ENCODE results near the gene PSAP. TPM values are rescaled to one million over a fixed set of nuclear protein-coding genes. Genes with fewer than 3 reads are reported as not detected.
"Not testable (repeated sequence)": the region's sequence is repeated elsewhere in the genome, so short reads cannot be mapped to it uniquely, and the experiment has no call there.

Gene PSAP
- total RNA-seq, 1 donor from 2014 or later = 358 TPM

- H3F3A ChIP-seq (ENCODE audit: low read depth) = peaks cover 5% of the 10 kb centered on the region
- no peaks in the 10 kb centered on the region for H3K36me3 ChIP-seq
- no peaks in the 10 kb centered on the region for H3K9me3 ChIP-seq (ENCODE audit: low read depth)
- no peaks in the 10 kb centered on the region for H3K27me3 ChIP-seq
- H3K4me3 ChIP-seq = no peak overlapping the region
- no peak for TF ChIP-seq EZH2 (IDR thresholded peaks at IDR 0.05)
- TF ChIP-seq CTCF (IDR thresholded peaks at IDR 0.05) = no peak
- no peak for TF ChIP-seq EZH2phosphoT487 (IDR thresholded peaks at IDR 0.05)
- no peak overlapping the region for H3K9ac ChIP-seq
- peak overlapping the region; percentile 81 for H3K27ac Mint-ChIP-seq
- H3K9me3 Mint-ChIP-seq = peaks cover 5% of the 10 kb centered on the region
- no peak overlapping the region for H3K4me2 ChIP-seq
- DNase-seq (ENCODE audit: low spot score) = no peak
- H3K79me2 ChIP-seq (ENCODE audit: low read depth) = no peaks in the 10 kb centered on the region
- H2AFZ ChIP-seq (replicated peaks) = no peak overlapping the region
- peaks cover 19% of the 10 kb centered on the region for H3K4me1 Mint-ChIP-seq
- no peaks in the 10 kb centered on the region for H4K20me1 ChIP-seq (ENCODE audit: low read depth)
- peaks cover 2% of the 10 kb centered on the region for H3K36me3 Mint-ChIP-seq
- peaks cover 9% of the 10 kb centered on the region for H3K27me3 Mint-ChIP-seq (ENCODE audit: insufficient read depth, low read depth)
- H3K4me3 Mint-ChIP-seq = peak overlapping the region; percentile 4
- H3K4me1 ChIP-seq = peaks cover 5% of the 10 kb centered on the region
- no peak overlapping the region for H3K27ac ChIP-seq
Measured at GRCh38 chr10:71880425-71881306, 29.6 kb upstream of the PSAP start.

GRCh38 chr10:71878327-71879034, 27.4 kb upstream of the PSAP start:
- peaks cover 5% of the 10 kb centered on the region for H3K4me1 ChIP-seq
- peaks cover 8% of the 10 kb centered on the region for H3K9me3 Mint-ChIP-seq
- no peak overlapping the region for H3K9ac ChIP-seq
- DNase-seq (ENCODE audit: low spot score) = peak; percentile 32
- TF ChIP-seq EZH2phosphoT487 (IDR thresholded peaks at IDR 0.05) (no peak), EZH2 (IDR thresholded peaks at IDR 0.05) (no peak), CTCF (IDR thresholded peaks at IDR 0.05) (no peak)
- peak overlapping the region; percentile 83 for H2AFZ ChIP-seq (replicated peaks)
- no peaks in the 10 kb centered on the region for H3K27me3 ChIP-seq
- no peaks in the 10 kb centered on the region for H3K9me3 ChIP-seq (ENCODE audit: low read depth)
- H3F3A ChIP-seq (ENCODE audit: low read depth) = peaks cover 5% of the 10 kb centered on the region
- no peaks in the 10 kb centered on the region for H3K36me3 ChIP-seq
- peaks cover 2% of the 10 kb centered on the region for H3K36me3 Mint-ChIP-seq
- peak overlapping the region; percentile 6 for H3K4me2 ChIP-seq
- H4K20me1 ChIP-seq (ENCODE audit: low read depth) = no peaks in the 10 kb centered on the region
- H3K4me3 ChIP-seq = no peak overlapping the region
- no peaks in the 10 kb centered on the region for H3K79me2 ChIP-seq (ENCODE audit: low read depth)
- H3K27ac ChIP-seq = no peak overlapping the region
- H3K27me3 Mint-ChIP-seq (ENCODE audit: insufficient read depth, low read depth) = peaks cover 13% of the 10 kb centered on the region
- peak overlapping the region; percentile 91 for H3K27ac Mint-ChIP-seq
- H3K4me1 Mint-ChIP-seq = peaks cover 27% of the 10 kb centered on the region
- H3K4me3 Mint-ChIP-seq = peak overlapping the region; percentile 13

GRCh38 chr10:71877821-71878220, 26.8 kb upstream of the PSAP start:
- peaks cover 27% of the 10 kb centered on the region for H3K4me1 Mint-ChIP-seq
- peaks cover 13% of the 10 kb centered on the region for H3K27me3 Mint-ChIP-seq (ENCODE audit: insufficient read depth, low read depth)

GRCh38 chr10:71874680-71875354, 23.8 kb upstream of the PSAP start:
- H3K27ac Mint-ChIP-seq = peak overlapping the region; percentile 76
- H3K36me3 Mint-ChIP-seq; H3K27me3 Mint-ChIP-seq (ENCODE audit: insufficient read depth, low read depth): not testable (repeated sequence)

More at GRCh38 chr10:71877821-71878220, 26.8 kb upstream of the PSAP start:
- Histone ChIP-seq H4K20me1 (ENCODE audit: low read depth) (no peaks in the 10 kb centered on the region), H3K4me2 (peak overlapping the region; percentile 6), H2AFZ (replicated peaks) (no peak overlapping the region), H3K36me3 (no peaks in the 10 kb centered on the region), H3K4me1 (peaks cover 5% of the 10 kb centered on the region), H3K9me3 (ENCODE audit: low read depth) (no peaks in the 10 kb centered on the region), H3K27ac (no peak overlapping the region), H3F3A (ENCODE audit: low read depth) (peaks cover 5% of the 10 kb centered on the region), H3K79me2 (ENCODE audit: low read depth) (no peaks in the 10 kb centered on the region), H3K27me3 (no peaks in the 10 kb centered on the region), H3K4me3 (no peak overlapping the region), H3K9ac (no peak overlapping the region)
- Mint-ChIP-seq H3K27ac (peak overlapping the region; percentile 91), H3K36me3 (peaks cover 2% of the 10 kb centered on the region), H3K9me3 (peaks cover 8% of the 10 kb centered on the region), H3K4me3 (peak overlapping the region; percentile 13)
- DNase-seq (ENCODE audit: low spot score) = no peak
- TF ChIP-seq CTCF (IDR thresholded peaks at IDR 0.05) (no peak), EZH2phosphoT487 (IDR thresholded peaks at IDR 0.05) (no peak), EZH2 (IDR thresholded peaks at IDR 0.05) (no peak)

More at GRCh38 chr10:71874680-71875354, 23.8 kb upstream of the PSAP start:
- H3K79me2 ChIP-seq (ENCODE audit: low read depth); H3F3A ChIP-seq (ENCODE audit: low read depth); DNase-seq (ENCODE audit: low spot score); H3K4me2 ChIP-seq; H3K9ac ChIP-seq; H2AFZ ChIP-seq (replicated peaks); H3K9me3 Mint-ChIP-seq; H3K27ac ChIP-seq; H3K4me1 ChIP-seq; H3K9me3 ChIP-seq (ENCODE audit: low read depth); H3K27me3 ChIP-seq; H4K20me1 ChIP-seq (ENCODE audit: low read depth); H3K4me3 ChIP-seq; H3K4me3 Mint-ChIP-seq; H3K36me3 ChIP-seq: not testable (repeated sequence)
- peaks cover 23% of the 10 kb centered on the region for H3K4me1 Mint-ChIP-seq
